Measurements from ENCODE around the gene NDFIP2. TPM values are rescaled to one million over a fixed set of nuclear protein-coding genes. Genes with fewer than 3 reads are reported as not detected.

Gene NDFIP2
- total and polyA plus RNA-seq, 10 of the 15 experiments (the other 5 are each of a cell fraction or from before 2014, with no cell fraction given), result 17.9 to 57.2 (median 30.6) TPM

GRCh38 chr13:79490824-79491223 lies 9.9 kb downstream of the NDFIP2 start:
- Histone ChIP-seq H3K4me1 (ENCODE audit: control insufficient read depth, insufficient read depth, low read length) (no peaks in the 10 kb centered on the region; the same call in 1 of the 2 replicates), H4K20me1 (ENCODE audit: control insufficient read depth, insufficient read depth) (no peaks in the 10 kb centered on the region), H3K79me2 (ENCODE audit: control insufficient read depth, insufficient read depth, low read length) (peaks cover 3% of the 10 kb centered on the region), H3K9ac (ENCODE audit: control insufficient read depth, insufficient read depth, low read length) (no peak overlapping the region), H3K4me3 (no peak overlapping the region), H3K4me2 (ENCODE audit: control insufficient read depth, insufficient read depth) (no peak overlapping the region), H3K27me3 (replicated peaks in 1 of 2; ENCODE audit: control insufficient read depth in 2 of 2, insufficient read depth in 2 of 2, low read length in 1 of 2) (no peaks in the 10 kb centered on the region), H2AFZ (ENCODE audit: control insufficient read depth, low read depth, low read length) (no peak overlapping the region), H3K36me3 (ENCODE audit: control insufficient read depth in 2 of 2, insufficient read depth in 2 of 2, low read length in 1 of 2) (no peaks in the 10 kb centered on the region), H3K27ac (ENCODE audit: control insufficient read depth, insufficient read depth) (no peak overlapping the region), H3K9me3 (replicated peaks; ENCODE audit: control insufficient read depth, insufficient read depth, low read length) (no peaks in the 10 kb centered on the region; the same call in 2 of the 3 replicates)
- ATAC-seq, result no peak
- no peak for TF ChIP-seq ZBTB11 (CRISPR knock-in tag; IDR thresholded peaks at IDR 0.05)
- no peak for TF ChIP-seq SMAD5 (IDR thresholded peaks at IDR 0.05; ENCODE audit: low read depth)
- no peak for TF ChIP-seq MYB (IDR thresholded peaks at IDR 0.05; ENCODE audit: borderline replicate concordance, low read depth, low read length)
- TF ChIP-seq, protein P1, sequence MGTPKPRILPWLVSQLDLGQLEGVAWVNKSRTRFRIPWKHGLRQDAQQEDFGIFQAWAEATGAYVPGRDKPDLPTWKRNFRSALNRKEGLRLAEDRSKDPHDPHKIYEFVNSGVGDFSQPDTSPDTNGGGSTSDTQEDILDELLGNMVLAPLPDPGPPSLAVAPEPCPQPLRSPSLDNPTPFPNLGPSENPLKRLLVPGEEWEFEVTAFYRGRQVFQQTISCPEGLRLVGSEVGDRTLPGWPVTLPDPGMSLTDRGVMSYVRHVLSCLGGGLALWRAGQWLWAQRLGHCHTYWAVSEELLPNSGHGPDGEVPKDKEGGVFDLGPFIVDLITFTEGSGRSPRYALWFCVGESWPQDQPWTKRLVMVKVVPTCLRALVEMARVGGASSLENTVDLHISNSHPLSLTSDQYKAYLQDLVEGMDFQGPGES (IDR thresholded peaks at IDR 0.05), result no peak
- no peak for TF ChIP-seq TCF3 (IDR thresholded peaks at IDR 0.05; ENCODE audit: borderline replicate concordance, insufficient read depth, low read depth, low read length)
- TF ChIP-seq RCOR1 (conservative IDR thresholded peaks at IDR 0.05; ENCODE audit: low read depth, low read length), result no peak
- no peak for TF ChIP-seq POU2F2 (IDR thresholded peaks at IDR 0.05; ENCODE audit: borderline replicate concordance, low read depth, low read length)
- TF ChIP-seq KAT2A (conservative IDR thresholded peaks at IDR 0.05; ENCODE audit: control insufficient read depth, low read depth, low read length), result no peak
- TF ChIP-seq, protein P2, sequence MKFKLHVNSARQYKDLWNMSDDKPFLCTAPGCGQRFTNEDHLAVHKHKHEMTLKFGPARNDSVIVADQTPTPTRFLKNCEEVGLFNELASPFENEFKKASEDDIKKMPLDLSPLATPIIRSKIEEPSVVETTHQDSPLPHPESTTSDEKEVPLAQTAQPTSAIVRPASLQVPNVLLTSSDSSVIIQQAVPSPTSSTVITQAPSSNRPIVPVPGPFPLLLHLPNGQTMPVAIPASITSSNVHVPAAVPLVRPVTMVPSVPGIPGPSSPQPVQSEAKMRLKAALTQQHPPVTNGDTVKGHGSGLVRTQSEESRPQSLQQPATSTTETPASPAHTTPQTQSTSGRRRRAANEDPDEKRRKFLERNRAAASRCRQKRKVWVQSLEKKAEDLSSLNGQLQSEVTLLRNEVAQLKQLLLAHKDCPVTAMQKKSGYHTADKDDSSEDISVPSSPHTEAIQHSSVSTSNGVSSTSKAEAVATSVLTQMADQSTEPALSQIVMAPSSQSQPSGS (IDR thresholded peaks at IDR 0.05; ENCODE audit: low read length), result no peak
- DNase-seq (ENCODE audit: low read depth, low spot score), result no peak
- RAD21 ChIA-PET (ENCODE audit: unreplicated experiment), result interaction anchor here (2.1 kb wide), 1 partner anchor 9 kb away, joined by 5 read pairs; the partner anchor contains the start of gene NDFIP2
- in situ Hi-C loops (cut with MboI), result no loop called here
- POLR2A ChIA-PET, result no interaction called here
- FAIRE-seq, result no peak
- SMC1A ChIA-PET (ENCODE audit: uncharacterized antibody, unreplicated experiment), result interaction anchor here (0.9 to 4.3 kb wide), 4 partner anchors 11 to 67 kb away, joined by 3 to 17 read pairs (median 7); no protein-coding TSS in a partner anchor
- intact Hi-C loops (cut with micrococcal nuclease; ENCODE audit: unreplicated experiment), result no loop called here
- WGBS (ENCODE audit: insufficient coverage, insufficient replicate concordance, low lambda C conversion rate, missing lambda C conversion rate), result 95% methylated on average over 1 of the region's 1 CpG
- CTCF ChIA-PET, result interaction anchor here (1.3 to 2.7 kb wide), 3 partner anchors 12 to 66 kb away, joined by 3 to 9 read pairs (median 6); no protein-coding TSS in a partner anchor
- BruUV-seq (replicated peaks), result no TSS peak
